Inferior parietal cortex (tissue), 1 donor: ENCODE measurements around the gene NPIPB2.
"Not testable (repeated sequence)": the region's sequence is repeated elsewhere in the genome, so short reads cannot be mapped to it uniquely, and the experiment has no call there.

Source experiments
- DNase-seq: peaks from one replicate; pipeline ENCODE4 v3.0.0-alpha.2; 2016; ENCODE audit errors: extremely low spot score

NPIPB2 gene

DNA sequence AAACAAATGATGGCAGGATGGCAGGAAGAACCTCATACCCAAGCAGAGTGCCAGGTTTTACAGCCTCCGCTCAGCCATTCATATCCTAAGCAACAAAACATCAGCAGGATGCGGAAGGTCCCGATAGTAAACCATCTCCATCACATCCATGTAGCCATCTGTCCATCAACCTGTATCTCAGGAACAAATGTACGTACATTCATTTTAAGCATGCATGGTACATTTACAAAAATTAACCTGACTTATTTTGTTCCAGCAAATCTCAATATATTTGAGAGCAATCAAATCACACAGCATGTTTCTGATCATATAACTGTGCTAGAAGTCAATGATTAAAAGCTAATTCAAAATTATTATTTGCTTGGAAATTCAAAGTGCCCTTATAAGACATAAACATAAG is at the start of gene NPIPB2:
Gene NPIPB2 (minus strand): TSS at position 101 of the 400 bp plus-strand sequence. CDS start 0 bp downstream, at position 101.
- not testable (repeated sequence) for DNase-seq

DNA sequence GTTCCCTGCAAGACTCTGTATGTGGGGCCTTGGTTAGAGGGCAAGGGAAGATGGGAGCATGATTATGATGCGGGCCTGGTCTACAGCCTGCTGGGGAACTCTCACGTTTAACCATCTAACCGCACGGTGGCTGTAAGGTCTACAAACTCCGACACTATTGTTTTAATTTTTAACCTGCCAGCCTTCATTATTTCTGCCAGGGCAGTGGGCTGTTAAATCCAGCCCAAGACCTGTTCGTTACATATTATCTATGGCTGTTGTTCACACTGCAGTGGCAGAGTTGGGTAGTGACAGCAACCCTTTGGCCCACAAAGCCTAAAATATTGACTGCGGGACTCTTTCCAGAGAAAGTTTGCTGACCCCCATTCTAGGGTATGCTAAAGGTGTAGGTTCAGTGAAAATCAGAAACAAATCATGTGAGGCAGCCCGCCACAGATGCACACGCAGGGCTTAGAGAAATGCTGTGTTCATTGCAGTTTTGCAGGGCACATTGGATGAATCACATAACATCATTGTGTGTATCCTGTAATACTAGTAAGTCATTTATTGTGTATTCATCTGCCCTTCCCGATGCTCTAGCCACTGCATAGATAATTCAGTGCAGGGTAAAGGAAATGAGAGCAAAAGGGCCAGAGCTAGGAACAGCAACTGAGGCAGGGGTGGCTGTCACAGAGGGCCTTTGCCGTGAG is 49.0 kb upstream of the NPIPB2 start:
- DNase-seq = no peak

DNA sequence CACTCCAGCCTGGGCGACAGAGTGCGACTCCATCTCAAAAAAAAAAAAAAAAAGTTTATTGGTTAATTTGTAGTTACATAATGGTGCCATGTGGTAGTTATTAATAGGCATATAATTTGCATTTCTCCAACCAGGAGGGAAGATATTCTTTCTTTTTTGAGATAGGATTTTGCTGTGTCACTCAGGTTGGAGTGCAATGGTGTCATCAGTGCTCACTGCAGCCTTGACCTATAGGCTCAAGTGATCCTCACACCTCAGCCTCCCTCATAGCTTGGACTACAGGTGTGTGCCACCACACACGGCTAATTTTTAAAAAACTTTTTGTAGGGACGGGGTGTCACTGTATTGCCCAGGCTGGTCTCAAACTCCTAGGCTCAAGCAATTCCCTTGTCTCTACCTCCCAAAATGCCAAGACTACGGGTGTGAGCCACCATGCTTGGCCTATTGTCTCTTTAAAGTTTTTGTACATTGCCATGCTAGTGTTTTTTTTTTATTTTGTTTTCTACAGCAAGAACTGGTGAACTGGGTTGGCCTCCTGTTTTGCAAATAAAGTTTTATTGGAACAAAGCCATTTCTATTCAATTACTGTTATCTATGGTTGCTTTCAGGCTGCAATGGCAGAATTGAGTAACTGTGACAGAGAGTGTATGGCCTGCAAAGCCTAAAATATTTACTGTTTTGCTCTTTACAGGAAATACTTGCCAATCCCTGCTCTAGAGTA is 46.6 kb upstream of the NPIPB2 start:
- no peak for DNase-seq

DNA sequence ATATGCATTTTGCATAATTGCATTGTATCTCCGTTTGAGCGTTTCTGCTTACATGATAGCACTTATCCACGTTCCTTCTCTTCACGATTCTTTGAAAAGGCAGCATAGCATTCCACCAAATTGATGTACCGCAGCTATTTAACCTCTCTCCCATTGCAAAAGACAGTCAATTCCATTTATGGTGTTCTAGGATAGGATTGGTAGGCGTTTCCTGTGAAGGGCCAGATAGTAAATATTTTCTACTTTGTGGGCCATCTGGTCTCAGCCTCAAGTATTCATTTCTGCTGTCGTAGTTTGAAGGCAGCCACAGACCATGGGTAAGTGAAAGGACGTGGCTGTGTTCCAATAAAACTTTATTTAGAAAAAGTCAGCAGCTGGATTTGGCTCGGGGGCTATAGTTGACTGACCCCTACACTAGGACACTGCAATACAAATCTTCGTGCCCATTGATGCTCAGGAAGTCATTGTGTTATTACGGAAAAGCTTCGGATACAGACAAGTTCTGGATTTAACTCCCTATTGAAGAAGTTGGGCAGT is 44.7 kb upstream of the NPIPB2 start:
- no peak for DNase-seq

DNA sequence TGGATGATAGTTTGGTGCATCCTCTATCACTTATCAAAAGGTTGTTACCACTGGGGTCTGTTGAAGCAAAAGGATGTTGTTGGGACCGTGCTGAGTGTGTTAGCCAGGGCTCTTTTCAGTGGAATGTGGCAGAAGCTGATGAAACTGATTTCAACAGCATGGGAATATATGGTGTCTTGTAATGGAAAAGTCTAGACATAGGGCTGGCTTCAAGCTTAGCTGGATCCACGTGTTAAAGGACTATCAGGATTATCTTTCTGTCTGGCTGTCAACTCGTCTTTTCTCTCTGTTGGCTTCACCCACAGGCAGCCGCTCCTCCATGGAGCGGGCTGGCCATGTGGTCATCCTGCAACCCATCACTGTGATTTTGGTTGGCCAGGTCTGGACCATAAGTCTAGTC is 43.4 kb upstream of the NPIPB2 start:
- no peak for DNase-seq

DNA sequence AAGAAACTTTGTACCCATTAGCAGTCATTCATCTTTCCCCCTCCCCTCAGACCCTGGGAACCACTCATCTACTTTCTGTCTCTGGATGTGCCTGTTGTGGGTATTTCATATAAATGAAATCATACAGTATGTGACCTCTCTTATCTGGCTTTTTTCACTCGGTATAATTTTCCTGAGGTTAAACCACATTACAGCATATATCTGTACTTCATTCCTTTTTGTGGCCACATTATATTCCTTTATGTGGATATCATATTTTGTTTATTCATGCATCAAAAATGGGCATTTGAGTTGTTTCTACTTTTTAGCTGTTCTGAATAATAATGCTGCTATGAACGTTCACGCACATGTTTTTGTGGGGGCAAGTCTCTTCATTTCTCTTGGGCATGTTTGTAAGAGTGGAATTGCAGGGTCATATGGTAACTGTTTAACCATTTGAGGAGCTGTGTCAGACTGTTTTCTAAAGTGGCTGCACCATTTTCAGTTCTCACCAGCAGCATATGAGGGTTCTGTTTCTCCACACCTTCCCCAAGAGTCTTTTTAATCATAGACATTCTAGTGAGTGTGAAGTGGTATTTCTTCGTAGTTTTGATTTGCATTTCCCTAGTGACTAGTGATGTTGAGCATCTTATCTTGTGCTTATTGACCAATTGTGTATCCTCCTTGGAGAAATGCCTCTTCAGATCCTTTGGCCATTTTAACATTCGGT is 38.4 kb upstream of the NPIPB2 start:
- no peak for DNase-seq

DNA sequence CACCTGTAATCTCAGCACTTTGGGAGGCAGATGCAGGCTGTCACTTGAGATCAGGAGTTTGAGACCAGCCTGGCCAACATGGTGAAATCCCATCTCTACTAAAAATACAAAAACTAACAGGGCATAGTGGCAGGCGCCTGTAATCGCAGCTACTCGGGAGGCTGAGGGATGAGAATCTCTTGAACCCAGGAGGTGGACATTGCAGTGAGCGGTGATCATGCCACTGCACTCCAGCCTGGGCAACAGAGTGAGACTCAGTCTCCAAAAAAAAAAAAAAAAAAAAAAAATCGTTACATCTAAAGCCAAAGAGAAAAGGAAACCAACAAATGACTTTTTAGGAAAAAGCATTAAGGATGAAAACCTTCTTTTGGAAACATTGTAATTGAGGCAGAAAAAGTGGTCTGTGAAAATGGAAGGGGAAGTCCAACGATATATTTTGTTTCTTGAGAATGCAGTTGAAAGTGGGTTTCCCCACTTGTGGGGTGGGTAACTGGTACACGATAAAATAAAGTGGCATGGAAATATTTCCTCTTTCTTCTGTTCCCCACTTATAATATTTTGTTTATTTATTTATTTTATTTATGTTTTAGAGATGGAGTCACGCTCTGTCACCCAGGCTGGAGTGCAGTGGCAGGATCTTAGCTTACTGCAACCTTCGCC is 37.3 kb upstream of the NPIPB2 start:
- no peak for DNase-seq

DNA sequence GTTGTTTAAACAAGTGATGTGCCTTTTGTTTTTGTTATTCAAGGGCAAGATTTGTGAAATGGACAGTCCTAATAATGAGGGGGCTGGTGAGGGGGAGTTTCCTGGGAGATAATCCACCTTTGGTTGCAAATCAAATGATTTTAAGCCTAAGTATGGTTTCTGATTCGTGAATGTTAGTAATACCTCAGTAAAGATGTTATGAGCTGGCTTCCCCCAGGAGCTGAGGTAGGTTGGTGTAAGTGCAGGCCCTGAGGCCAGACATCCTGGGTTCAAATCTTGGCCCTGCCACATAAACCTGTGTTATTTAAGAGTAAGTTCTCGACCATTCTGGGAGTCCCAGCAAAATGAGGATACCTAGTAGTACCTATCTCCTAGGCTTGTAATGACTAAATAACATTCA is 36.2 kb upstream of the NPIPB2 start:
- no peak for DNase-seq

DNA sequence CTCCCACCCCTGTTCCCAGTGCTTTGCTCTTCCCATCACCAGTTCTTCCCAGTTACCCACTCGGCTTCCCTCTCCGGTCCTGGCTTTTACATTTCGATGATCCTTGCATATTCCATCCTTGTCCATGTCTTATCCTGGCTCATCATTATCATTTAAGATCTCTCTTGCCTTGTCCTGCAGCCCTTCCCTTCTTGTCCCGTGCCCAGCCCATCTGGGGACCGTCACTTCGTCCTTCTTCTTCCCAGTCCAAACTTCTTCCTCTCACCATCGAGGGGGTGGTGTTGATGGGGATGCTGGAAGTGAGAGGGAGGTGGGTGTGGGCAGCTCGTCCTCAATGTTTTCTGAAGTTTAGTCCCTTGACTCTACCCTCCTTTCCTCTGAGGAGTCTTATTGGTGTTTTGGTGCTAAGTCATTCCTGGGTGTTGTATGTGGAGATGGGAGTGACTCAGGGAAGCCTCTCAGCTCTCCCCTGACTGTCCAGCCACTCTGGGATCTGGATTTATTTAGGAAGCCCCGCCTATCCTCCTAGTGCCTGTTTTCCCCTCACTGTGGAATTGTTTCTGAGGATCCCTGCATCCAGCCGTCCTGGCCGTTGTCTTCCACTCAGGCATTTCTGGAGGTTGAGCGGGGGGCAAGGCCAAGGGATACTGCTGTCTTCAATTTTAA is 35.7 kb upstream of the NPIPB2 start:
- no peak for DNase-seq

DNA sequence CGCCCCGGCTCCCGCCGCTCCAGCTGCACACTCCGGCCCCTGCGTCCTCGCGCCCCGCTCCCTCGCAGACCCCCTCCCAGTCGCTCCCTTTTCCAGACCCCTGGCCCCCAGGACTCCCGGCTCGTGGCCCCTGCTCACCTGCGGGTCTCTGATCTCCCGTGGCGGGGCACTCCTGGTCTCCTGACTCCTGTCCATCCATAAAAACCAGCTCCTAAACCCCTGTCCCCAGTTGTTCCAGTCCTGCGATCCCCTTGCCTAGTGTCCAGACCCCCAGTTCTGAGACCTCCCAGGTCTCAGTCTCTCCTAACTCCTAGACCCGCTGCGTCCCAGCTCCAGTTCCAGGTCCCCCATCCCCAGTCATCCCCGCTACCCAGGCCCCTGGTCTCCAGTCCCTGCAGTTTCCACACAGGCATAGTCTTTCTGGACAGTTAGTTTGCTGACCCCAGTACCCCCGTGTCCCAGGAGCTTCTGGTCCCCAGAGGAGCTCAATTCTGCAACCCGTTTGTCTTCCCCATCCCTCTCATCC is 35.1 kb upstream of the NPIPB2 start:
- no peak for DNase-seq

DNA sequence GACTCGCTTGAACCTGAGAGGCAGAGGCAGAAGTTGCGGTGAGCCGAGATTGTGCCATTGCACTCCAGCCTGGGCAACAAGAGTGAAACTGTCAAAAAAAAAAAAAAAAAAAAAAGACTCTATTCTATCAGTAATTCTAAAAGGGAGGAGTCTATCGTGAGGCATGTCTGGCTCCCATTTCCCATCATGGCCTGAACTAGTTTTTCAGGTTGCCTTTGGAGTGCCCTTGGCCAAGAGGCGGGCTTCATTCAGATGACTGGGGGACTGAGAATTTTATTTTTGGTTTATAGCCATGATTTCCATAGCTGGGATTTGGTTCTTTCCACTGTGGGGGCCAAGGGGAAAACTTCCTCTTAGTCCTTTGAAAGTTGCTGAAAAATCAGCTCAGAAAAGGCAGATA is 31.2 kb upstream of the NPIPB2 start:
- no peak for DNase-seq

DNA sequence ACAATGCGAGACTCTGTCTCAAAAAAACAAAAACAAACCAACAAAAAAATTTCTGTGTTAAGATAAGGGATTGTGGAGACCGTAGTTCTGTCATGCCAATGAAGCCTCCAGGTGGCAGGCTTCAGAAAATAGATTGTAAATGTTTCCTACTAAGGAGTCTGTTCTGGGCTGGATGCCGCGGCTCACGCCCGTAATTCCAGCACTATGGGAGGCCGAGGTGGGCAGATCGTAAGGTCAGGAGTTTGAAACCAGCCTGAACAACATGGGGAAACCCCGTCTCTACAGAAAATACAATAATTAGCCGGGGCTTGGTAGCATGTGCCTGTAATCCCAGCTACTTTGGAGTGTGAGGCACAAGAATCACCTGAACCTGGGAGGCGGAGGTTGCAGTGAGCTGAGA is 30.3 kb upstream of the NPIPB2 start:
- no peak for DNase-seq

DNA sequence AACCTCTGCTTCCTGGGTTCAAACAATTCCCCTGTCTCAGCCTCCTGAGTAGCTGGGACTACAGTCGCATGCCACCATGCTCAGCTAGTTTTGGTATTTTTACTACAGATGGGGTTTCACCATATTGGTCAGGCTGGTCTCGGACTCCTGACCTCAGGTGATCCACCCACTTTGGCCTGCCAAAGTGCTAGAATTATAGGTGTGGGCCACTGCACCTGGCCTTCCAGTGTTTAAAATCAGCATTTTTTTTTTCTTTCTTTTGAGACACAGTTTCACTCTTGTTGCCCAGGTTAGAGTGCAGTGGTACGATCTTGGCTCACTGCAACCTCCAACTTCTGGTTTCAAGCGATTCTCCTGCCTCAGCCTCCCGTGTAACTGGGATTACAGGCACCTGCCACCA is 28.4 kb upstream of the NPIPB2 start:
- DNase-seq = not testable (repeated sequence)

DNA sequence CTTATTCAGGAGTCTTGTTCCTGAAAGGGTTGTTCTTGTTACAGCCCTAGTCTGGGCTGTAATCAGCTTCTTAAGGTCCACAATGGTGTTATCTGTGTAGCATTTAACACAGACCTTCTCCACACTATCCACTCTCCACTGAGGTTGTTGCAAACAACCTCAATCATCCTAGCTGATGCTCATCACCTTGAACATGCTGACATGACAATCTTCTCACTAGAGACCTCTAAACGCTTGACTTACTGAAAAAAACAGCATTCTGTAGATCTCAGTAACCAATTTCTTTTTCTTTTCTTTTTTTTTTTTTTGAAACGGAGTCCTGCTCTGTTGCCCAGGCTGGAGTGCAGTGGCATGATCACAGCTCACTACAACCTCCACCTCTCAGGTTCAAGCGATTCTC is 26.7 kb upstream of the NPIPB2 start:
- DNase-seq = no peak

DNA sequence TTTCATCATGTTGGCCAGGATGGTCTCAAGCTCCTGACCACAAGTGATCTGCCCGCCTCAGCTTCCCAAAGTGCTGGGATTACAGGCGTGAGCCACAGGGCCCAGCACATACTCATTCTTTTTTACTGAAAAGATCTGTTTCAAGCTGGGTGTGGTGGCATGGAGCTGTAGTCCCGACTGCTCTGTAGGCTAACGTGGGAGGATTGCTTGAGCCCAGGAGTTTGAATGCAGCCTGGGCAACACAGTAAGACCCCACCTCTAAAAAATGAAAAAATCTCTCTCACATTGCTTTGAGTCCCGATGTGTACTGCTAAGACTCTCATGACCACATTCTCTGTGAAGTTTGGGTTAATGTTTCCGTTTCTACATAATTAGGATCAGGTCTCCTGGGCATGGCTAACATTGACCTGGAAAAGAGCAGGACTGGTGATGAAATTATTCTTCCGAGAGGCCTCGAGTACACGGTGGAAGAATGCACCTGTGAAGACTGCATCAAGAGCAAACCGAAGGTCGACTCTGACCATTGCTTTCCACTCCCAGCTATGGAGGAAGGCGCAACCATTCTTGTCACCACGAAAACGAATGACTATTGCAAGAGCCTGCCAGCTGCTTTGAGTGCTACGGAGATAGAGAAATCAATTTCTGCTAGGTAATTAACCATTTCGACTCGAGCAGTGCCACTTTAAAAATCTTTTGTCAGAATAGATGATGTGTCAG is 25.5 kb upstream of the NPIPB2 start:
- no peak for DNase-seq

DNA sequence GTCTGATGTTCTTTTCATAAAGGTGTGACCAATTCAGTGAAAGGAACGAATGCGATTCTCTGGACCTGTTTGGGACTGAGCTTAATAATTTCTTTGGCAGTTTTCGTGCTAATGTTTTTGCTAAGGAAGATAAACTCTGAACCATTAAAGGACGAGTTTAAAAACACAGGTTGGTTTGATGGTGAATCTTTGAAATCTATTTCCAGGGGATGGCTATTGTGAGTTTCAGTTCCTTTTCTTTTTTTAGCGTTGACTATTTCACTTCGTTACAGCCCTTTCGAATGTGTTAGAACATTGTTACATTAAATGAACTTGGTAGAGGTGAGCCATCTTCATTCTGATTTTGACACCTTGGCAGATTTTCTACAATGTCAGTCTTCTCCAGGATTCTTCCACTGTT is 24.3 kb upstream of the NPIPB2 start:
- DNase-seq = no peak

DNA sequence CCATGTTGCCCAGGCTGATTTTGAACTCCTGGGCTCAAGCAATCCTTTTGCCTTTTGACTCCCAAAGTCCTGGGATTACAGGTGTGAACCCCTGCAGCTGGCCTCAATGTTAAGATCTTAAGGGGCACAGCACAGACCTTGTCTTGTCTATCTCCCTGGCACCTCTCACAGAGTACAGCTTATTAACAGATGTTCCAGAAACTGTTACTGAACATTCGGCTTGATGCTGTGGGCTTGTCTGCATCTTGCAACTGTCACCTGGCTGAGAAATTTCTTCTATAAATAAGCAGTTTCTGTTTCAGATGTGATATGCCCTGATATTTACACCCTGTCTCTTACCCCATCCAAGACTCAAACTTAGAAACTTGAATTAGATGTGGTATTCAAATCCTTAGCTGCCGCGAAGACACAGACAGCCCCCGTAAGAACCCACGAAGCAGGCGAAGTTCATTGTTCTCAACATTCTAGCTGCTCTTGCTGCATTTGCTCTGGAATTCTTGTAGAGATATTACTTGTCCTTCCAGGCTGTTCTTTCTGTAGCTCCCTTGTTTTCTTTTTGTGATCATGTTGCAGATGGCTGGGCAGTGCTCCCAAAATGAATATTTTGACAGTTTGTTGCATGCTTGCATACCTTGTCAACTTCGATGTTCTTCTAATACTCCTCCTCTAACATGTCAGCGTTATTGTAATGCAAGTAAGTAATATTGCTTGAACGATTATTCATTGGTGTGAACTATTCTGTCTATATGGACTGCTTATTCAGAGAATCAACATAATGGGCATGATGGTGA is 23.1 kb upstream of the NPIPB2 start, which contains the start of gene TNFRSF17:
Gene TNFRSF17 (plus strand): TSS at position 450 of the 791 bp plus-strand sequence. CDS start 115 bp downstream, at position 565.
- DNase-seq = no peak

DNA sequence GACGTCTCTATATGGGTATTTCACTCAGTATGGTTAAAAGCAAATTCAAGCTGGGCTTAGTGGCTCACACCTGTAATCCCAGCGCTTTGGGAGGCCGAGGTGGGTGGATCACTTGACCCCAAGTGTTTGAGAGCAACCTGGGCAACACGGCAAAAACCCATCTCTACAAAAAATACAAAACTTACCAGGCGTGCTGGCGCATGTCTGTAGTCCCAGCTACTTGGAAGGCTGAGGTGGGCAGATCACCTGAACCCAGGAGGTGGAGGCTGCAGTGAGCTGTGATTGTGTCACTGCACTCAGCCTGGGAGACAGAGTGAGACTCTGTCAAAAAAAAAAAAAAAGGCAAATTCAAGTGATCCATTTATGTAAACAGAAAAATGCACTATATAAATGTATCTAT is 21.9 kb upstream of the NPIPB2 start:
- DNase-seq = no peak

DNA sequence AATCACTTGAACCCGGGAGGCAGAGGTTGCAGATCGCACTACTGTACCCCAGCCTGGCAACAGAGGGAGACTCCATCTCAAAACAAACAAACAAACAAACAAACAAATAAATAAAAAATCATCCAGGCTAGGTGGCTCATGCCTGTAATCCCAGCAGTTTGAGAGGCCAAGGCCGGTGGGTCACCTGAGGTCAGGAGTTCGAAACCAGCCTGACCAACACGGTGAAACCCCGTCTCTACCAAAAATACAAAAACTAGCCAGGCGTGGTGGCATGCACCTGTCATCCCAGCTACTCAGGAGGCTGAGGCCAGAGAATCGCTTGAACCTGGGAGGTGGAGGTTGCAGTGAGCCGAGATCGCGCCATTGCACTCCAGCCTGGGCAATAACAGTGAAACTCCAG is 21.1 kb upstream of the NPIPB2 start:
- DNase-seq = not testable (repeated sequence)

DNA sequence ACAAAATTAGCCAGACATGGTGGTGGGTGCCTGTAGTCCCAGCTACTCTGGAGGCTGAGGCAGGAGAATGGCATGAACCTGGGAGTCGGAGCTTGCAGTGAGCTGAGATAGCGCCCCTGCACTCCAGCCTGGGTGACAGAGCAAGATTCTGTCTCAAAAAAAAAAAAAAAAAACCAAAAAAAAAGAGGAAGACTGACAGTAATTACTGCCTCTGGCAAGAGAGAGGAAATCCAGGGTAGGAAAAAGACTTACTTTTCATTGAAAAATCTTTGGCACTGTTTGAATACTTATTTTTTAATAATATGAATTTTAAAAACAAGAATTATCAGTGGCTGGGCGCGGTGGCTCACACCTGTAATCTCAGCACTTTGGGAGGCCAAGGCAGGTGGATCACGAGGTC is 20.6 kb upstream of the NPIPB2 start:
- not testable (repeated sequence) for DNase-seq
